ENCODE results near the gene RNF138.
"Not testable (repeated sequence)": the region's sequence is repeated elsewhere in the genome, so short reads cannot be mapped to it uniquely, and the experiment has no call there.

Gene RNF138, protein sequence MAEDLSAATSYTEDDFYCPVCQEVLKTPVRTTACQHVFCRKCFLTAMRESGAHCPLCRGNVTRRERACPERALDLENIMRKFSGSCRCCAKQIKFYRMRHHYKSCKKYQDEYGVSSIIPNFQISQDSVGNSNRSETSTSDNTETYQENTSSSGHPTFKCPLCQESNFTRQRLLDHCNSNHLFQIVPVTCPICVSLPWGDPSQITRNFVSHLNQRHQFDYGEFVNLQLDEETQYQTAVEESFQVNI

DNA sequence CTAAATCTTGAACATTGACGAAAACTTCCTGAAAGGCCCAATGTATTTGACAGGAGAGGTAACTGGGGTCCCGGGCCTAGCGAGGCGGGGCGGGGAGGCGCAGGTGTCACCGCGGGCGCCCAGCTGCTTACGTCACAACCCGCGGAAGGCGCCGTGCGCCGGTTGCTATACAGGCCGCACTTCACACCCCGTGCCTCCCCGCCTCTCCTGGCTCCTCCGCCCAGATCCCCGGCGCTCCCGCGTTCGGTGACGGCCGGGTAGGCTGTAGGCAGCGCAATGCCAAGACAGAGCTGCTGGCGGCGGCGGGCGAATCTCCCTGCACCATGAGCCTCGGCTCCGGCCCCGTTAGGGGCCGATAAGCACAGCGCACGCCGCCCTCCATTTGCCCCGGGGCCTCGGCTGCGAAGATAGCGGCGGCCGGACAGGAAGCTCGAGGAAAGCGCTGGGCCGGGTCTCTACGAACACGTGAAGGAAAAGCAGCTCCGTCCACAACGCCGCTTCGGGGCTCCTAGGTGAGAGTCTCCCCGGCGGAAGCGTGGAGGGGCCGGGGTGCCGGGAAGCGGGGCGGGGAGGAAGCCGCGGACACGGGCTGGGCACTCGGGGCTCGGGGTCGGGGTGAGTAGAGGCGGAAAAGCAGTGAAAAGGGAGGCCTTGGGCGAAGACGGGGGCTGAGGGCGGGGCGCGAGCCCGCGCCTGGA, at the start of gene RNF138:
Gene RNF138 (plus strand): TSS at position 151 of the 698 bp plus-strand sequence. CDS start 903 bp downstream, outside the sequence.
- DNase-seq (ENCODE audit: extremely low spot score, insufficient read length, low read depth) (peak; percentile 71), FAIRE-seq (peak; percentile 83)

- DNase-seq (ENCODE audit: extremely low spot score, insufficient read length, low read depth) (no peak), FAIRE-seq (no peak)
Observed at GRCh38 chr18:32042337-32042736, 49.3 kb upstream of the RNF138 start.

DNA sequence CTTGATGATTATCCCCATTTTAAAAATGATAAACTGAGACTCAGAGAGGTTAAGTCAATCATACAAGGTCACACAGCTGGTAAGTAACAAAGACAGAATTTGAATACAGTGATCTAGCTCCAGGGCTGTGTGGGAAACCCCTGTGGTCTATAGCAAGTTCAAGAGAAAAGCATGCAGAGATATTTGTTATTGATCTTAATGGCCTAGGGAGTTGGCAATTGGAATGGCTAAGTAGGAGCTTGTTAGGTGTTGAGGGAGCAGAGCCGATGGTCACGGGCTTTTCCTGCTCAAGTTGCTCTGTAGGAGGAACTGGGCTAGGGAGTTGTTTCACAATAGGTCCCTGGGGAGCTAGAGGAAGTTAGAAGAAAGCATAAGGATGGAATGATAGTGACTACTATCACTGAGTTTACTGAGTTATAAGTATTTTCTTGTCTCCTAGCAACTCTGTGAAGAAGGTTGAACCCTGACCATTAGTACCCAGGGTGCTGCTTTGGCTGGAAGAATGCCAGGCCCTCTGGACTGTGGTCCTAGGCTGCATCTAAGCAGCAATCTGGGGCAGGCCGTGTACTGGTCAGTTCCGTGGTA, 43.1 kb upstream of the RNF138 start:
- FAIRE-seq (peak; percentile 80), DNase-seq (ENCODE audit: extremely low spot score, insufficient read length, low read depth) (no peak)

DNA sequence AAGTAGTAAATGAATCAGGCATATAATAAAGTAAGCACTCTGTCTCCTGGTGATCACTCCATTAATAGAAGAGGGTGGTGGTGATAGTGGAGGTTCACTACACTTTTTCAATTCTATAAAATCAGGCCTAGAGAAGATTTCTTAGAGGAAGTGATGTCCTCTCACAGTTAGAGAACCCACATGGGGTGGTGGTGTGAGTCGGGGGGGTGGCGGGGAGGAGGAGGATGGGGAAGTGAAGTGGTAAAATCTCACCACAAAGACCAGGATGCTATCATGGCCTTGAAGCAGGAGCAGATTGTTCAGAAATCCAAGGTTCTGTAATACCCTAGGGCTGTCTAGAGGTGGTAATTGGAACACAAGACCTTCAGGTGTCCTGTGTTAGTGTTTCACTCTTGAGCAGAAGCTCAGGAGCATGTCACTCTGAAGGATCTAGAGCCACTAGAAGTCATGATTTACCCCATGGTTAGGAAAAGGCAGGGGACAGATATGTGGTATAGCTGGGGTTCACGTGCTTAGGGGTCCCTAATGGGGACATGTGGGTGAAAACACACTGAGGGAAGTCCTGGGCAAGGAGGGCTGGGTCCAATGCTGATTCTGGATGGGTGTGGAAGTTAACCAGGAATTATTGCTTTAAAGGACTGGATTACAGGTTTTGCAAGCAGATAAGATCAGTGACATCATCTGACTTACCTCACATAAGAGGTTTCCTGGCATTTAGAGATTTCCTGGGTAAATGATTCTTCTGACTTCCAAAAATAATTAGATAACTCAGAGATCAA, 42.1 kb upstream of the RNF138 start:
- FAIRE-seq (peak; percentile 51), DNase-seq (ENCODE audit: extremely low spot score, insufficient read length, low read depth) (no peak)

- FAIRE-seq (no peak), DNase-seq (ENCODE audit: extremely low spot score, insufficient read length, low read depth) (no peak)
Observed at GRCh38 chr18:32056613-32057358, 34.9 kb upstream of the RNF138 start.

DNA sequence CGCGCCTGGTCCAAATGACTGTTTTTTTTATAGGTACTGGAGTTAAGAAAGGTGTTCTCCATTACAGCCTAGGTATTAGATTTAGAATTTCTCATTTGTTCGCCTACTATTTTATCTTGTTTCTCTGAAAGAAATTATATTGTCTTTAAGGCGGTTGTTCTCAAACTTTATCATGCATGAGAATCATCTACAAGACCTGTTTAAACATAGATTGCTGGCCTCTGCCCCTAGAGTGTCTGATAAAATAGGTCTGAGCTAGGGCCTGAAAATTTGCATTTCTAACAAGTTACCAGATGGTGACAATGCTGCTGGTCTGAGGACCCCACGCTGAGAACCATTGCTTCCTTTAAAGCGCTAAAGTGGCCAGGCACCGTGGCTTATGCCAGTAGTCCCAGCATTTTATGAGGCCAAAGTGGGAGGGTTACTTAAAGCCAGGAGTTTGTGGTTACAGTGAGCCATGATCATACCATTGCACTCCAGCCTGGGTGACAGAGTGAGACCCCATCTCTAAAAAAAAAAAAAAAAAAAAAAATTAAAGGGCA, 34.0 kb upstream of the RNF138 start:
- DNase-seq (ENCODE audit: extremely low spot score, insufficient read length, low read depth) (no peak), FAIRE-seq (no peak)

GRCh38 chr18:32060026-32060425, 31.6 kb upstream of the RNF138 start:
- no peak for DNase-seq (ENCODE audit: extremely low spot score, insufficient read length, low read depth)
- FAIRE-seq, result no peak

DNA sequence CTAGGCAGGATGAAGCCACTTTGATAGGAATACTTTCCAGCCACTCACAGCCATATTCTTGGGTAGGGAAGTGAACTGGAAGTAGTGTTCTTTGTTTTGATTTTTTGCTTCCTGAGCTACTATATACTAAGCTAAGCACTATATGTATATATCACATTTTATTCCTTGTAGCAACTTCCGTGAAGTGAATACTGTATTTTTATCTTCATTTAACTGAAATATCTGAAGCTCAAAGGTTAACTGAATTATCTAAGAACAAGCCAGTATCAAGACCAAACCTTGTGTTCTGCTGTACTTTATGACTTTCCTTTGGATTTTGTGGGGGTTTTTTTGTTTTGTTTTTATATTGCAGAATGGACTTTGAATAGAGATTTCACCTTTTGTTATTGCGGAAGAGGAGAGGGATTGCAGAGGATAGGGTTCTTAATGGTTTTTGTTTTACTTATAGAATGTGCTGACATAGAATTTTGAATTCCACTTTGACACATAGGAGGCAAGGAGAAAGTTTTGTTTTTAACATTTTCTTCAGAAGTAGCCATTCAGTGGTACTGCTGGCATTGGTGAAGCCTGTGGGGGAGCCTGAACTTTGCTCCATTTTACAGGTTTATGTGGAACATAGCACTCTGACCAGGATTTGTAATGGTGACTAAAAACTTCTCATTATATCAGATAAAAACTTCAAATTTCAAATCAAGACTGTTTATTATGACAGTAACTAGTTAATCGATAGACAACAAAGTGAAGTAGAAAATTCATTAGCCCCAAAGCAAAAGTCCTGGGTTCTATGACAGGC, 24.1 kb upstream of the RNF138 start:
- DNase-seq (ENCODE audit: extremely low spot score, insufficient read length, low read depth), result no peak
- FAIRE-seq, result no peak

DNA sequence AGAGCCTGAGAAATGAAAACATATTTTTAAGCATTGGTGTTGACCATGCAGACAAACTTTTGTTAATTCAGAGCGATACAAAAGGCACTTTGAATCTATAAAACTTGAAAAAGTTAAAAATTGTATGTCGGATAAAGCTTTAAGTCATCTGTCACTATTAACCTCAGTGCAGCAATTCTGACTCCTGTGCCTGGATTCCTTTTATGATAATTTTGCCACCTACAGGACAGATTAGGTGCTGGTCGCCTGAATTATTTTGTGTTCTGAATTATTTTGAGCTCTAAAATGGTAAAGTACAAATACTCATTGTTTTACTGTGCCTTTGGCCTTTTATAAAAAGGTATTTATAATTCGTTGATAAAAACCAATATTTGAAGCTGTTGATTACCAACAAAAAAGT, 19.4 kb upstream of the RNF138 start:
- DNase-seq (ENCODE audit: extremely low spot score, insufficient read length, low read depth), result no peak
- peak; percentile 18 for FAIRE-seq

GRCh38 chr18:32074206-32074605, 17.5 kb upstream of the RNF138 start:
- no peak for DNase-seq (ENCODE audit: extremely low spot score, insufficient read length, low read depth)
- no peak for FAIRE-seq

DNA sequence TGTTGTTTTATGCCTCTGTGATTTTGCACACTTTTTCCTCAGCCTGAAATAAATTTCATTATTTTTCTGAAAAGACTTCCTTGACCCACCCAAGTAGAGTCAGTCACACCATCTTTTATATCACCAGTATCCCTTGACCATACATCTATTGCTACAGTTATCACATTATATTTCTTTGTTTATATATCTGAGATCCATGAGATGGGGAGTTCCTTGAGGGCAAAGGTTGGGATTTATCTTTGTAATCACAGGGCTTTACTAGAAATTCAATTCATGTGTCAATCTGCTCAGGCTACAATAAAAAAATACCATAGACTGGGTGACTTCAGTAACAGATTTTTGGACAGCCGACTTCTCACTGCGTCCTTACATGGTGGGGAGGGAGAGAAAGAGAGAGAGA, 12.8 kb upstream of the RNF138 start:
- FAIRE-seq, result no peak
- DNase-seq (ENCODE audit: extremely low spot score, insufficient read length, low read depth), result no peak

GRCh38 chr18:32081881-32082280, 9.8 kb upstream of the RNF138 start:
- no peak for DNase-seq (ENCODE audit: extremely low spot score, insufficient read length, low read depth)
- FAIRE-seq, result no peak

DNA sequence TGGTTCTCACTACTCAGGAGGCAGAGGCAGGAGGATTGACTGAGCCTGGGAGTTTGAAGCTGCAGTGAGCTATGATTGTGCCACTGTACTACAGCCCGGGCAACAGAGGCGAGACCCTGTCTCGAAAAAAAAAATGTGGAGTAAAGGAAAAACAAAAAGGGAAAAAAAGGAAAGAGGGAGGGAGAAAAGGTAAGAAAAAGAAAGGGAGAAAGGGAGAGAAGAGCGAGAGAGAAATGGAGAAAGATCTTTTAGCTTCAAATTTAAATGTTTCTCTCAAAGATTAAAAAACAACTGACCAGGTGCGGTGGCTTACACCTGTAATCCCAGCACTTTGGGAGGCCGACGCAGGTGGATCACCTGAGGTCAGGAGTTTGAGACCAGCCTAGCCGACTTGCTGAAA, 7.9 kb upstream of the RNF138 start:
- FAIRE-seq, result no peak
- no peak for DNase-seq (ENCODE audit: extremely low spot score, insufficient read length, low read depth)

GRCh38 chr18:32086881-32087280, 4.8 kb upstream of the RNF138 start:
- FAIRE-seq, result no peak
- no peak for DNase-seq (ENCODE audit: extremely low spot score, insufficient read length, low read depth)

DNA sequence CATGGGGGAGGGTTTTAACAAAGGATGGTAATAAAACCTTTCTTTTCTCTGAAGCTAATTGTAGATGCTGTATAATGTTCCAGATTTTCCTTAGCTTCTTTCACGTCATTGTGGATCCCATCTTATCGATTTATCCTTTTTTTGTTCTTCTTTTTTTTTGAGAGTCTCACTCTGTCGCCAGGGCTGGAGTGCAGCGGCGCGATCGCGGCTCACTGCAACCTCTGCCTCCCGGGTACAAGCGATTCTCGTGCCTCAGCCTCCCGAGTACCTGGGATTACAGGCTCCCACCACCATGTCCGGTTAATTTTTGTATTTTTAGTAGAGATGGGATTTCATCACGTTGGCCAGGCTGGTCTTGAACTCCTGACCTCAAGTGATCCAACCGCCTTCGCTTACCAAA, 843 bp upstream of the RNF138 start:
- not testable (repeated sequence) for DNase-seq (ENCODE audit: extremely low spot score, insufficient read length, low read depth); FAIRE-seq

DNA sequence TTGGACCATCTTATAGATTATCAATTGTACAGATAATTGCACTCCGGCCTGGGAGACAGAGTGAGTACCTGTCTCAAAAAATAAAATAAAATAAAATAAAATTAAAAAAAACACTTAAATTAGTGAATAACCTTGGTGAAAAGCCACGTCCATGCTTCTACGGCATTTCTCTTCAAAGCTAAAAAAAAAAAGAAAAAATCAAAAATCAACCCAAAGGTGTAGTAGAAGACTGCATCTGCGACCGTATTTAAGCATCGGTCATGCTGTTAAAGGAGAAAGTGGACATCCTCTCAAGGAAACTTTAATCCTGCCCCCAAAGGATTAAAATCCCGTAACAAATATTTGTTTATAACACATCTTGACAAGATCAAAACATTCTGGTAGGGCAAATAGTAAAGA, 350 bp upstream of the RNF138 start:
- FAIRE-seq, result no peak
- no peak for DNase-seq (ENCODE audit: extremely low spot score, insufficient read length, low read depth)

- DNase-seq (ENCODE audit: extremely low spot score, insufficient read length, low read depth) (peak; percentile 95), FAIRE-seq (peak; percentile 96)
Observed at GRCh38 chr18:32092422-32093101, 888 bp downstream of the RNF138 start.

- peak; percentile 22 for DNase-seq (ENCODE audit: extremely low spot score, insufficient read length, low read depth)
- peak; percentile 88 for FAIRE-seq
Observed at GRCh38 chr18:32093102-32093511, 1.4 kb downstream of the RNF138 start.

Measured in GM18507 (cell line).